Measurements from ENCODE around the gene ARL15.

The ARL15 gene

DNA sequence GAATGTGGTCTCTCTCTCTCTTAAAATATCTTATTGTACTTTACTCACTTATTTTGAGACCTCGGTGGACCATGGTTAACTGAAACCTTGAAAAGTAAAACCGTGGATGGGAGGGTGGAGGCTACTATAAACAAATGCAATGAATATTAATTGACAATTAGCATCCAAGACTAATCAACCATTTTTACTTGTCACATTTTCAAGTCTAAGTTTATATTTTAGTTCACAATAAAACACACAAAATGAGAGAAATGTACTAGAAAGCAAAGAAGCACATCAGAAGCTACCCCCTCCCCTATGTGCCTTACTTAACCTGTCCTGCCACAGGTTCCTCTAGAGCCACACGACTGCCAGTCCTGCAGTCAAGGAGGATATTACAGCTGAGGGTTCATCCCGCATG, 4.6 kb downstream of the ARL15 start:
- no peak for DNase-seq
- H3K9me3 Mint-ChIP-seq = no peaks in the 10 kb centered on the region

DNA sequence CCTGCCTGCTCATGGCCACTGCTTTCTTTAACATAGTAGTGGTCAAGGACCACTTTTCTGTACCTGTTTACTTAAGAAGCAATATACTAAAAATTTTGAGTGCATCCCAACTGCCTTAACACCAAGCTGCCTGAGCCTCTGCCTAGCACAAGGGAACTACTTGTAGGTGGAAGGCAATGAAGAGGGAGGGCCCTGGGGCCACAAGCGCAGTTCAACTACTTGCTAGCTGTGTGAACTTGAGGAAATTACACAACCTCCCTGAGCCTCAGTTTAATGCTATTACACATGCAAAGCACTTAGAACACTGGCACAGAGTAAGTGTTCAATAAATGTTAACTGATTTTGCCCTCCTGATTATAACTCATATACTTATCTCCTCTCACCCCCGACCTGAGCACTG, 6.3 kb downstream of the ARL15 start:
- Mint-ChIP-seq H3K27ac (no peak overlapping the region), H3K36me3 (ENCODE audit: low read depth) (no peaks in the 10 kb centered on the region), H3K9me3 (no peaks in the 10 kb centered on the region), H3K4me3 (no peak overlapping the region), H3K4me1 (peaks cover 28% of the 10 kb centered on the region), H3K27me3 (no peaks in the 10 kb centered on the region)
- no peak for ATAC-seq
- DNase-seq = no peak

More for the DNA sequence above, 4.6 kb downstream of the ARL15 start:
- H3K27me3 Mint-ChIP-seq = no peaks in the 10 kb centered on the region
- no peak overlapping the region for H3K4me3 Mint-ChIP-seq
- ATAC-seq = no peak
- H3K36me3 Mint-ChIP-seq (ENCODE audit: low read depth) = no peaks in the 10 kb centered on the region
- no peak overlapping the region for H3K27ac Mint-ChIP-seq
- H3K4me1 Mint-ChIP-seq = peaks cover 38% of the 10 kb centered on the region

DNA sequence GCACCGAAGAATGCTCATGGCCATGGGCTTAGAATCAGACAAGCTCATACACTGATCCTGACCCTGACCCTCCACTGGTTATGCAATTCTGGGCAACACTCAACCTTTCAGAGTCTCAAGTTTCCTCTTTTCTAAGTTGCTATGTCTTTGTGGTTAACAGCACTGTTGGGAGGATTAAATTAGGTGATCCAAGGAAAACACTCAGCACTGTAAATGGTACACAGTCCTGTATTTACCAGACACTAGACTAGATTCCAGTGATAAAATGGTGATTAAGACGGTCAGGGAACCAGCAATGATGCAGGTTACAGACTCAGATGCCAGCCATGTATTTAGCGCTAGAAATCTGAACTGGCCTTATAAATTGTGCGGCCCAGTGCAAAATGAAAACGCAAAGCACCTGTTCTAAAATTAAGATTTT, 8.1 kb downstream of the ARL15 start:
- Mint-ChIP-seq H3K27ac (no peak overlapping the region), H3K36me3 (ENCODE audit: low read depth) (no peaks in the 10 kb centered on the region), H3K4me3 (no peak overlapping the region), H3K27me3 (no peaks in the 10 kb centered on the region), H3K4me1 (peaks cover 25% of the 10 kb centered on the region), H3K9me3 (no peaks in the 10 kb centered on the region)
- DNase-seq (no peak), ATAC-seq (no peak)

DNA sequence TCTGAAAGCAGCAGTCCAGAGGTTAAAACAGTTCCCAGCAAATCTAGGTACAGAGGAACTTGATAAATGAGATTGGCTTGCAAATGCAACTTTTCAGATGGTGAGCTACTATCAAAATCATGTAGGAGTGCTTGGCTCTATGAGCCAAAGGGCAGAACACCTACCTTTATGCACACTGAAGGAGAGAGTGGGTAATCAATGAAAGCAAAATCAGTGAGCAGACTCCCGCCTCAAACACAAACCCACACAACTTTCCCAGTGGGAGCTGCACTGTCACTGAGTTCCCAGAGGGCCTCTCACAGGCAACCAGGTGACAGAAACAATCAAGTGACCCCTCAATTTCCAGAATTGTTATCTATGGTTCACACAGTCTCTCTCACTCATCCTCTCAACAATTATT, 8.5 kb downstream of the ARL15 start:
- H3K36me3 Mint-ChIP-seq (ENCODE audit: low read depth) = no peaks in the 10 kb centered on the region
- no peak for DNase-seq
- H3K27me3 Mint-ChIP-seq = no peaks in the 10 kb centered on the region
- H3K4me1 Mint-ChIP-seq = peaks cover 25% of the 10 kb centered on the region
- no peak for ATAC-seq
- no peak overlapping the region for H3K4me3 Mint-ChIP-seq
- no peaks in the 10 kb centered on the region for H3K9me3 Mint-ChIP-seq
- no peak overlapping the region for H3K27ac Mint-ChIP-seq

DNA sequence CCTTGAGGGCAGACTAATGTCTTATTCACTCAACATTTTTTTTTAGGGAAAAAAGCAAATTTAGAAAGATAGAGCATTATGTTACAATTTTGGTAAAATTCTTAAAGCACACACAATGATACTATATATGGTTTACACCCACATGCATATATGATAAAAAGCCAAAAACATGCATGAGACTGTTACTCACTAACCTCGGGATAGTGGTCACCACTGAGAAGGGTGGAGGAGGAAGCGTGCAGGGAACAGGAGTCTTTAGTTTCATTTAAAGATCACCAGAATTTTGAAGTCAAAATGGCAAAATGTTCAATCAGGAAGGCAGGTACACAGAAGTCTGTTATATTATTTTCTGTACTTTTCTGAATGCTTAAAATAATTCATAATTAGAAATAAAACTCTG, 9.2 kb downstream of the ARL15 start:
- no peaks in the 10 kb centered on the region for H3K9me3 Mint-ChIP-seq
- ATAC-seq (peak; percentile 61), DNase-seq (no peak)
- no peaks in the 10 kb centered on the region for H3K36me3 Mint-ChIP-seq (ENCODE audit: low read depth)
- H3K4me3 Mint-ChIP-seq = no peak overlapping the region
- H3K27ac Mint-ChIP-seq = no peak overlapping the region
- H3K4me1 Mint-ChIP-seq = peaks cover 24% of the 10 kb centered on the region
- no peaks in the 10 kb centered on the region for H3K27me3 Mint-ChIP-seq

DNA sequence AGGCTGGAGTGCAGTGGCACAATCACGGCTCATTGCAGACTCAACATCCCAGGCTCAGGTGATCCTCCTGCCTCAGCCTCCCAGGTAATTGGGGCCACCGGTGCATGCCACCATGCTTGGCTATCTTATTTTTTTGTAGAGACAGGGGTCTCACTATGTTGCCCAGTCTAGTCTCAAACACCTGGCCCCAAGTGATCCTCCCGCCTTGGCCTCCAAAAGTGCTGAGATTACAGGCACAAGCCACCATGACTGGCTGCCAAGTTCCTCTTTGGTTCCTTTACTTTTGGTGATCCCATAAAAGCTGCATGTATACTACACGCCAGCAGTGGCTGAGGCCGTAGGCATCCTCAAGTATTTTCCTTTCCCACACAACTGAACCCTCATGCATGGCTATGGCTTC, 11.4 kb downstream of the ARL15 start:
- Mint-ChIP-seq H3K4me1 (peaks cover 24% of the 10 kb centered on the region), H3K27ac (no peak overlapping the region)
- ATAC-seq = no peak

DNA sequence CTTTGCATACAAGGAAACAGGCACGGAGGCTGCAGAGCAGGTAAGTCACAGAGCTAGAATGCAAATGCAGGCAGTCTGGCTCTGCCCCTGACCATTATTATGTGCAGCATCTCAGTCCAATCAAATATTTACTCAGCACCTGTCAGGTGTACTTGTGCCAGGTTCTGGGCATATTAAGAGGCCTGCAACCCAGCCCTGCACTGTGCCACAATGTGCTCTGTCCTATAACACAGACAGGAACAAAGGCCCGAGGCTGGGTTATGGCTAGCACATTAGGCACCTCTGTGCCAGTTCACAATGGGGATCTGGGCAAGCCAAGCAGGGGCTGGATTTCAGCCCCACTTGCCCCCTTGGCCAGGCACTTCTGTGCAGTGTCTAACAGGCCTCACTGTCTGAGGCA, 14.0 kb downstream of the ARL15 start:
- Mint-ChIP-seq H3K27ac (no peak overlapping the region), H3K4me3 (no peak overlapping the region), H3K4me1 (peaks cover 16% of the 10 kb centered on the region), H3K36me3 (ENCODE audit: low read depth) (no peaks in the 10 kb centered on the region), H3K27me3 (no peaks in the 10 kb centered on the region), H3K9me3 (no peaks in the 10 kb centered on the region)
- DNase-seq (no peak), ATAC-seq (no peak)

More for the DNA sequence above, 11.4 kb downstream of the ARL15 start:
- no peaks in the 10 kb centered on the region for H3K36me3 Mint-ChIP-seq (ENCODE audit: low read depth)
- H3K27me3 Mint-ChIP-seq = no peaks in the 10 kb centered on the region
- no peaks in the 10 kb centered on the region for H3K9me3 Mint-ChIP-seq
- no peak for DNase-seq
- H3K4me3 Mint-ChIP-seq = no peak overlapping the region

DNA sequence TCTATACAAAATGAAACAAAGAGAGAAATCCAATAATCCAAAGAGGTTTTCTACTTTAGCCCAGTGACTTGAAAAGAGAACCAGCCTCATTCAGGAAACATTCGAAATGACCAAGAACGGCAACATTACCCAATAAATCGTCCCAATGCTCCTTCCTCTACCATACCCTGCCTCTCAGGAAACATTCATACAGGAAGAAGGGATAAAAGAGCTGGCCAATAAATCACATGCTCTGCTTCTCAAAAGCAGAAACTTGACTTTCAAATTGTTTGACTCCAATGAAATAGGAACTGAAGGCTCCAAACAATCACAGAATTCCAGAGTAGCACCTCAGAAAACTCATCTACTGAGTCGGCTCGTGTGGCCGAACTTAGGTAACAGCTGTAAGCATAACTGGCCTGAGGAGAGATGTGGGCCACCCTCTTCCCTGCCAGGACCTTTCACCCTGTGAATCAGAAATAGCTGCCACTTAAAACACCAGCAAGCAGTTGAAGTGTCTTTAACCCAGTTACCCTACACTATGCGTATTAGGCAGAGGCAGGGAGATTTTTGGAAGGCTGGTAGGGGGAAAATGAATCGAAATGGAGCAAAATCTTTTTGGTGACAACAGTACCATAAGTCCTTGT, 14.6 kb downstream of the ARL15 start:
- DNase-seq (no peak), ATAC-seq (no peak)
- Mint-ChIP-seq H3K27me3 (no peaks in the 10 kb centered on the region), H3K4me3 (no peak overlapping the region), H3K4me1 (peaks cover 10% of the 10 kb centered on the region), H3K27ac (no peak overlapping the region), H3K36me3 (ENCODE audit: low read depth) (no peaks in the 10 kb centered on the region), H3K9me3 (no peaks in the 10 kb centered on the region)

DNA sequence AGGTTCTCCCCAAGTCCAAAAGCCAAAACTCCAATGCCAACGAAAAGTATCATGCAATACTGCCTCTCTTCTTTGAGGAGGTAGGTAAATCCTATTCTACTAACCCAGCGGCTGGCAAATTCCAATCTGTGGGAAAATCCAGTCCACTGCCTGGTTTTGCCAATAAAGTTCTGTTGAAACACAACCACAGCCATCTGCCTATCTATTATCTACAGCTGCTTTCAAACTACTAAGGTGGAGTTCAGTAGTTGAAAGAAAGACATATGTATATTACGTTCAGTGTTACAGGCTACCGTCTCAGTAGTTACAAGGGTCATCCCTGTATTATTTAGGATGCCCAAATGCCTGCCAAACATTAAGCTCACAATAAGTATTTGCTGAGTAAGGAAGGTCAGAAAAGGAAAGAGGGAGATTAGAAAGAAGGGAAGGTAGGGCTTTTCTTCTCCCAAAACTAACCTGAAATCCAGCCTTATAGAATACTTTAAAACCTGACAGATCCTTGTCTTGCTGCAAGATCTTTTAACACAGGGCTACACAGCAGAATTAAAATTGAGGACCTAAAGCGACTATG, 16.2 kb downstream of the ARL15 start:
- Mint-ChIP-seq H3K4me3 (no peak overlapping the region), H3K4me1 (peaks cover 9% of the 10 kb centered on the region), H3K36me3 (ENCODE audit: low read depth) (peaks cover 2% of the 10 kb centered on the region), H3K27ac (no peak overlapping the region), H3K27me3 (no peaks in the 10 kb centered on the region), H3K9me3 (no peaks in the 10 kb centered on the region)
- no peak for ATAC-seq
- DNase-seq = no peak

DNA sequence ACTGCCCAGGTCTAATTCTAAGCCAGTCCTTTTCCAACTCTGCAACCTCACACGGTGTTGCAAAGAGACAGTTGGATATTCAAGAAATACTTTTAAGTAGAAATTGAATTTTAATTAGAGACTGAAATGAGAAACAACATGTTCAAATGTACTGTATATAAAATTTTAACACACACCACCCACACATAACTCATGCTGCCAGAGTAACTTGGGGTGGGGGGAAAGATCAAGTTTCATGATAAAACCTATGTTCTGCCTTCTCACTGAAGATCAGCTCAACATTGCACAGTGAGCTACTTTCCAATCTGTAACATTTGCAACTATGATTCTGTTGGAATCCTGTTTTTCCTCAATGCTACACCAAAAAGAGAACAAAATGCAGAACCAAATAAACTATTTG, 17.5 kb downstream of the ARL15 start:
- H3K4me1 Mint-ChIP-seq = peaks cover 9% of the 10 kb centered on the region
- ATAC-seq = no peak
- no peak for DNase-seq
- H3K4me3 Mint-ChIP-seq = no peak overlapping the region
- H3K27ac Mint-ChIP-seq = no peak overlapping the region
- no peaks in the 10 kb centered on the region for H3K9me3 Mint-ChIP-seq
- H3K27me3 Mint-ChIP-seq = no peaks in the 10 kb centered on the region
- peaks cover 4% of the 10 kb centered on the region for H3K36me3 Mint-ChIP-seq (ENCODE audit: low read depth)

DNA sequence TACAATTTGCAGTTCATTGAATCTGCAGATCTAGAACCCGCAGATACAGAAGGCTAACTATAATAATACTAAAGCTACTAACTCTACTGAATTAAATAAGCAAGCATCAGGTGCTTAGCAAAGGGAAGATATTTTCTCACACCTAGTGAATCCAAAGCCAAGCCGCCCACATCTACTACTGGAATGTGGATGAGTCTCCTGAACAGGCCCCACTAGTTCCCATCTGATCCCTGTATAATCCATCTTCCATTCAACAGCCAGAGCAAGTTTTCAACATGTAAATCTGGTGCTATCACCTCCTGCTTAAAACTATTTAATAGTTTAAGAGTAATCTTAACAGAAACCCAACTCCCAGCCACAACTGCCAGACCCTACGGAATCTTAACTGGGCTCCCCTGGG, 18.9 kb downstream of the ARL15 start:
- ATAC-seq = no peak
- H3K27ac Mint-ChIP-seq = no peak overlapping the region

DNA sequence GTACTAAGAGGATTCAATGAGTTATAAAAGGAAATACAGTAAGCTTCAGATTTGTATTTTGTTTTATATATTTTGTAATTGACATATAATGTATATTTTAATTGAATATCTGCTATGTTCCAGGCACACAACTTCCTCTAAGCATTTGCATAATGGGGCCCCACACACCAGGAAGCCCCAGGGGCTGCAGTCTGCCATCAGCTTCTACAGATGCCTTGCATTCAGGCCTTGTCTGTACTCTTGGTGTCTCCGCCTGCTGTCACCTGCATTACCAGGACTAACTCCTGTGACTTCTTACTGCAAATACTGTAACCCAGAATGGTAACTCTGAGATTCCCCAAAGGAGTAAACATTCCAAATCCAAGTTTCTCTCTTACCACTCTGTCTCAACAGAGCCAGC, 20.6 kb downstream of the ARL15 start:
- DNase-seq (no peak), ATAC-seq (no peak)
- Mint-ChIP-seq H3K4me3 (no peak overlapping the region), H3K36me3 (ENCODE audit: low read depth) (peaks cover 14% of the 10 kb centered on the region), H3K4me1 (peaks cover 5% of the 10 kb centered on the region), H3K27me3 (no peaks in the 10 kb centered on the region), H3K9me3 (peaks cover 4% of the 10 kb centered on the region), H3K27ac (no peak overlapping the region)

More for the DNA sequence above, 18.9 kb downstream of the ARL15 start:
- no peak for DNase-seq
- Mint-ChIP-seq H3K36me3 (ENCODE audit: low read depth) (peaks cover 10% of the 10 kb centered on the region), H3K27me3 (no peaks in the 10 kb centered on the region), H3K4me1 (peaks cover 5% of the 10 kb centered on the region), H3K9me3 (peaks cover 4% of the 10 kb centered on the region), H3K4me3 (no peak overlapping the region)

DNA sequence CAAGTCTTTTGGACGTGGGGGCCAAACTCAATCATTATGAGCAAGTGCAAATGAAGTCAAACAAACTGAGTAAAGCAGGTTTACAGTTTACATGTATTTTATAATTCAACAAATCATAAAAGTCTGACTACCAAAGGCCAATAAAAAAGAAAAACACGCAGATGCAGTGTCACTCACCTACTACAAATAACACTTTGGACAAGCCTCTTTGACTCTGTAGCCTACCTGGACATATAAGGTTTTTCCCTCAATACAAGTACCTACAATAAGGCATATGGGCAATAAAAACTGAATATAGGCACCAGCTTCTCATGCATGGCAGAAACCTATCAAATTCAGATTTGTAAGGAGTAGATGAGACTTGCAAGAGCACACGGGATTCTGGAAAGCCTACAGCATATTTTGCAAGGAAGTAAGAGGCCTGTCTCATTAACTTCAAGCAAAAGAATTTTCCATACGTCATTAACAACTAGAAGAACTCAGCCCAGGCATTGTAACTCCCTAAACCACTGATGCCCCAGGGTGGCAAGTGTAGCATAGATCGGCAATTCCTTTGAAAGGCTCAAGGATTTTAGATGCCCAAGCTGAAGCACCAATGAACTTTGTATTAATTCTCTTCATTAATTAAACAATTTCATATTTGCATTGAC, 21.7 kb downstream of the ARL15 start:
- DNase-seq (no peak), ATAC-seq (no peak)
- H3K27ac Mint-ChIP-seq = no peak overlapping the region
- H3K9me3 Mint-ChIP-seq = peaks cover 4% of the 10 kb centered on the region
- H3K27me3 Mint-ChIP-seq = no peaks in the 10 kb centered on the region
- H3K36me3 Mint-ChIP-seq (ENCODE audit: low read depth) = peaks cover 14% of the 10 kb centered on the region
- no peak overlapping the region for H3K4me3 Mint-ChIP-seq
- H3K4me1 Mint-ChIP-seq = peaks cover 2% of the 10 kb centered on the region

DNA sequence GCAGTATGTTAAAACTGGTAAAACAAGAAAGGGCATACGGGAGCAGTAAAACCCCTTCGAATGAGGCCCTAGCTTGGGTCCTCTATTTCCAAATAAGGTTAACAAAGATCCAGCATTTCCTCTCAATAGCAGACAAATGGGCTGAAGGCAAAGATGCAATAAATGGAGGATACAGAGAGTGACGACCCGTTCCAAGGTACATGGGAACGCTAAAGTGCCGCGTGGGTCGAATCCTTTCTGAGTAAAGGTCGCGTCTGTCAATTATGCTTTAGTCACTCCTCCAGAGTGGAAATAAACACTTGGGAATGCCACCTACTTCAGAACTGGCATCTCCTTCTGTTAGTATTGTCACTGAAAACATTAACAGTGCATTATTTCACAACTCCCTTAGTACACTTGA, 24.7 kb downstream of the ARL15 start:
- DNase-seq (no peak), ATAC-seq (no peak)
- H3K27ac Mint-ChIP-seq = no peak overlapping the region
- H3K4me1 Mint-ChIP-seq = peaks cover 2% of the 10 kb centered on the region
- peaks cover 17% of the 10 kb centered on the region for H3K36me3 Mint-ChIP-seq (ENCODE audit: low read depth)
- H3K9me3 Mint-ChIP-seq = peaks cover 8% of the 10 kb centered on the region
- no peaks in the 10 kb centered on the region for H3K27me3 Mint-ChIP-seq
- no peak overlapping the region for H3K4me3 Mint-ChIP-seq

DNA sequence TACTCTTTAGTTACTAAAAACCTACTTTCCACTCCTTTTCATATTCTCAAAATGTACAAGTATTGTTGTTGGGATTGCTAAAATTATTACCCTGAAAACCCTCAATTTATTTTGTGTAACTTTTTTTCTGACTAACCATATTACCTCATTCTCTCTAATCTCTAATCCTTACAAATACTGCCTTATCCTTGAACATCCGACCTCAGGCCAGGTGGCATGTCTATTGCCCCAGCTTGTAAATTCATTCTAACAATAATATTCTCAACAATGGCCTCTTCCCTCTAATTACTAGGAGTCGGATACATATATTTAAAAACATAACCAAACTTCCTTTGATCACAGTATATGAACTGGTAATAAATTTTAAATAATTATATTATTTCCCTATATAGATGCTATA, 25.8 kb downstream of the ARL15 start:
- DNase-seq (no peak), ATAC-seq (no peak)
- H3K36me3 Mint-ChIP-seq (ENCODE audit: low read depth) = peaks cover 23% of the 10 kb centered on the region
- H3K27me3 Mint-ChIP-seq = no peaks in the 10 kb centered on the region
- no peak overlapping the region for H3K27ac Mint-ChIP-seq
- no peaks in the 10 kb centered on the region for H3K4me1 Mint-ChIP-seq
- H3K9me3 Mint-ChIP-seq = peaks cover 8% of the 10 kb centered on the region
- H3K4me3 Mint-ChIP-seq = no peak overlapping the region
